Measurements from ENCODE around the gene ATPAF2.

Gene ATPAF2

GRCh38 chr17:17994271-17995069 is 44.5 kb downstream of the ATPAF2 start:
- H3K79me2 ChIP-seq (ENCODE audit: insufficient read depth, low read length) = no peaks in the 10 kb centered on the region
- H3K27me3 ChIP-seq (ENCODE audit: insufficient read depth, low read length) = peaks cover 12% of the 10 kb centered on the region; the same call in 1 of the 2 replicates
- no peaks in the 10 kb centered on the region for H3K36me3 ChIP-seq (ENCODE audit: insufficient read depth, low read length)
- no peak overlapping the region for H3K9ac ChIP-seq (ENCODE audit: low read length)
- no peaks in the 10 kb centered on the region for H3K4me1 ChIP-seq (ENCODE audit: insufficient read depth, low read length, severe bottlenecking)
- H3K4me3 ChIP-seq (ENCODE audit: low read depth, low read length, poor library complexity, severe bottlenecking) = no peak overlapping the region
- H3K27ac ChIP-seq (ENCODE audit: low read depth, low read length, poor library complexity, severe bottlenecking) = no peak overlapping the region
- H3K9me2 ChIP-seq (ENCODE audit: low read depth, low read length) = no peaks in the 10 kb centered on the region
- H4K20me1 ChIP-seq (ENCODE audit: insufficient read depth, low read length) = no peaks in the 10 kb centered on the region
- TF ChIP-seq CTCF (IDR thresholded peaks at IDR 0.05; ENCODE audit: low read length) (peak; percentile 58), EZH2 (IDR thresholded peaks at IDR 0.05; ENCODE audit: borderline replicate concordance, low read length) (no peak)
- H2AFZ ChIP-seq (ENCODE audit: low read length) = no peak overlapping the region
- H3K4me2 ChIP-seq (ENCODE audit: low read length) = no peak overlapping the region
- H3F3A ChIP-seq (ENCODE audit: insufficient read depth, low read length) = no peaks in the 10 kb centered on the region
- H3K9me3 ChIP-seq (ENCODE audit: low read length) = no peaks in the 10 kb centered on the region

- peaks cover 12% of the 10 kb centered on the region; the same call in 1 of the 2 replicates for H3K27me3 ChIP-seq (ENCODE audit: insufficient read depth, low read length)
- no peaks in the 10 kb centered on the region for H3K79me2 ChIP-seq (ENCODE audit: insufficient read depth, low read length)
- no peak overlapping the region for H3K4me2 ChIP-seq (ENCODE audit: low read length)
- H3K4me3 ChIP-seq (ENCODE audit: low read depth, low read length, poor library complexity, severe bottlenecking) = no peak overlapping the region
- no peaks in the 10 kb centered on the region for H3K36me3 ChIP-seq (ENCODE audit: insufficient read depth, low read length)
- no peak for TF ChIP-seq CTCF (IDR thresholded peaks at IDR 0.05; ENCODE audit: low read length)
- TF ChIP-seq EZH2 (IDR thresholded peaks at IDR 0.05; ENCODE audit: borderline replicate concordance, low read length) = no peak
- no peaks in the 10 kb centered on the region for H3K9me3 ChIP-seq (ENCODE audit: low read length)
- H2AFZ ChIP-seq (ENCODE audit: low read length) = no peak overlapping the region
- no peaks in the 10 kb centered on the region for H3K9me2 ChIP-seq (ENCODE audit: low read depth, low read length)
- no peaks in the 10 kb centered on the region for H4K20me1 ChIP-seq (ENCODE audit: insufficient read depth, low read length)
- H3K27ac ChIP-seq (ENCODE audit: low read depth, low read length, poor library complexity, severe bottlenecking) = no peak overlapping the region
- no peaks in the 10 kb centered on the region for H3F3A ChIP-seq (ENCODE audit: insufficient read depth, low read length)
- no peak overlapping the region for H3K9ac ChIP-seq (ENCODE audit: low read length)
- H3K4me1 ChIP-seq (ENCODE audit: insufficient read depth, low read length, severe bottlenecking) = no peaks in the 10 kb centered on the region
Measured at GRCh38 chr17:17993852-17994251, 45.1 kb downstream of the ATPAF2 start.

- no peaks in the 10 kb centered on the region for H3K9me2 ChIP-seq (ENCODE audit: low read depth, low read length)
Measured at GRCh38 chr17:17993366-17993765, 45.6 kb downstream of the ATPAF2 start.

More at GRCh38 chr17:17993366-17993765, 45.6 kb downstream of the ATPAF2 start:
- Histone ChIP-seq H4K20me1 (ENCODE audit: insufficient read depth, low read length) (no peaks in the 10 kb centered on the region), H3F3A (ENCODE audit: insufficient read depth, low read length) (no peaks in the 10 kb centered on the region), H2AFZ (ENCODE audit: low read length) (no peak overlapping the region), H3K4me2 (ENCODE audit: low read length) (no peak overlapping the region), H3K4me1 (ENCODE audit: insufficient read depth, low read length, severe bottlenecking) (no peaks in the 10 kb centered on the region), H3K27me3 (ENCODE audit: insufficient read depth, low read length) (peaks cover 12% of the 10 kb centered on the region; the same call in 1 of the 2 replicates), H3K9me3 (ENCODE audit: low read length) (no peaks in the 10 kb centered on the region), H3K4me3 (ENCODE audit: low read depth, low read length, poor library complexity, severe bottlenecking) (no peak overlapping the region), H3K9ac (ENCODE audit: low read length) (no peak overlapping the region), H3K36me3 (ENCODE audit: insufficient read depth, low read length) (no peaks in the 10 kb centered on the region), H3K27ac (ENCODE audit: low read depth, low read length, poor library complexity, severe bottlenecking) (no peak overlapping the region), H3K79me2 (ENCODE audit: insufficient read depth, low read length) (no peaks in the 10 kb centered on the region)
- TF ChIP-seq CTCF (IDR thresholded peaks at IDR 0.05; ENCODE audit: low read length) (no peak), EZH2 (IDR thresholded peaks at IDR 0.05; ENCODE audit: borderline replicate concordance, low read length) (no peak)

Data from OCI-LY1 (cell line).